GM21390 (cell line): ENCODE measurements around the gene ATIC.
"Not testable (repeated sequence)": the region's sequence is repeated elsewhere in the genome, so short reads cannot be mapped to it uniquely, and the experiment has no call there.

ENCODE experiments used
- ATAC-seq: cut with Tn5 transposase; IDR thresholded peaks from one replicate; pipeline ENCODE4 v1.9.1; 2021; ENCODE audit not compliant: unreplicated experiment

Gene ATIC

GRCh38 chr2:215360059-215360458 lies 48.2 kb downstream of the ATIC start:
- not testable (repeated sequence) for ATAC-seq

- no peak for ATAC-seq
These were observed 48.7 kb downstream of the ATIC start for GRCh38 chr2:215360596-215360995.

- ATAC-seq: no peak
These were observed 49.5 kb downstream of the ATIC start for GRCh38 chr2:215361211-215361875.

- ATAC-seq: no peak
These were observed 50.2 kb downstream of the ATIC start for GRCh38 chr2:215361876-215362561.

GRCh38 chr2:215362562-215362904 lies 50.7 kb downstream of the ATIC start:
- ATAC-seq: no peak

GRCh38 chr2:215363039-215363438 lies 51.2 kb downstream of the ATIC start:
- no peak for ATAC-seq

GRCh38 chr2:215363461-215364156 lies 51.8 kb downstream of the ATIC start:
- ATAC-seq: no peak

GRCh38 chr2:215364157-215365155 lies 52.6 kb downstream of the ATIC start:
- ATAC-seq: no peak

- ATAC-seq: peak; percentile 53
These were observed 53.4 kb downstream of the ATIC start for GRCh38 chr2:215365184-215365658.

GRCh38 chr2:215366440-215367032 lies 54.7 kb downstream of the ATIC start:
- no peak for ATAC-seq

- ATAC-seq: no peak
These were observed 56.0 kb downstream of the ATIC start for GRCh38 chr2:215367662-215368492.

GRCh38 chr2:215368493-215368809 lies 56.6 kb downstream of the ATIC start:
- no peak for ATAC-seq

- ATAC-seq: no peak
These were observed 57.4 kb downstream of the ATIC start for GRCh38 chr2:215369181-215369760.

- no peak for ATAC-seq
These were observed 58.5 kb downstream of the ATIC start for GRCh38 chr2:215370112-215370965.

GRCh38 chr2:215371915-215372897 lies 60.3 kb downstream of the ATIC start:
- ATAC-seq: no peak

- no peak for ATAC-seq
These were observed 61.2 kb downstream of the ATIC start for GRCh38 chr2:215372968-215373649.

- ATAC-seq: no peak
These were observed 62.1 kb downstream of the ATIC start for GRCh38 chr2:215374002-215374401.
